Gastrocnemius medialis (tissue), 4 donors: ENCODE results near the gene OR3A3. TPM values are rescaled to one million over a fixed set of nuclear protein-coding genes. Genes with fewer than 3 reads are reported as not detected.
"Not testable (repeated sequence)": the region's sequence is repeated elsewhere in the genome, so short reads cannot be mapped to it uniquely, and the experiment has no call there.

Experiments used
- ATAC-seq, 2 donors: fragments of 150-250 bp; one replicate each; pipeline ENCODE4 v1.9.1; 2016
- DNase-seq, 2 donors: peaks; one replicate each; pipeline ENCODE4 v3.0.0-alpha.2; 2019
- H3K27ac ChIP-seq, 4 donors: fragments of 200-600 bp; sonication (generic); 1 replicate in 1 of 4; 2 replicates in 3 of 4; pipeline ENCODE4 v1.5.1; 2016 to 2018; ENCODE audit warnings: mild to moderate bottlenecking in 2 of 4, moderate library complexity in 1 of 4
- H3K27me3 ChIP-seq, 3 donors: fragments of 200-600 bp; sonication (generic) in 2 of 3; 1 replicate in 1 of 3; 2 replicates in 2 of 3; pipeline versions ENCODE4 v1.5.1 to v1.6.0; 2016 to 2019; ENCODE audit warnings: mild to moderate bottlenecking in 1 of 3, moderate library complexity in 1 of 3
- H3K36me3 ChIP-seq, 2 donors: fragments of 200-600 bp; sonication (generic) in 1 of 2; one replicate each; pipeline ENCODE4 v1.5.1; 2017 to 2018
- H3K4me1 ChIP-seq, 2 donors: fragments of 200-600 bp; sonication (generic) in 1 of 2; one replicate each; pipeline ENCODE4 v1.5.1; 2016 to 2017; ENCODE audit warnings: mild to moderate bottlenecking in 2 of 2
- H3K4me3 ChIP-seq, 4 donors: fragments of 200-600 bp; sonication (generic) in 3 of 4; 1 replicate in 1 of 4; 2 replicates in 3 of 4; pipeline ENCODE4 v1.5.1; 2016 to 2019; ENCODE audit warnings: mild to moderate bottlenecking in 2 of 4
- H3K9me3 ChIP-seq, 3 donors: fragments of 200-600 bp; sonication (generic) in 2 of 3; 1 replicate in 1 of 3; 2 replicates in 2 of 3; pipeline ENCODE4 v1.5.1; 2016 to 2019
- CTCF ChIP-seq, 5 experiments: fragments of 450-650 bp in 3 of 5; fragments of 200-600 bp in 2 of 5; sonication (generic) in 2 of 5; IDR thresholded peaks in 4 of 5; conservative IDR thresholded peaks in 1 of 5; 1 replicate in 4 of 5; 2 replicates in 1 of 5; pipeline ENCODE4 v1.5.1; 2016 to 2019; ENCODE audit warnings: antibody characterized with exemption in 5 of 5, mild to moderate bottlenecking in 3 of 5, moderate library complexity in 3 of 5
- POLR2A ChIP-seq, 2 donors: fragments of 450-650 bp; IDR thresholded peaks; one replicate each; pipeline ENCODE4 v1.6.1; 2017; ENCODE audit warnings: antibody characterized with exemption in 2 of 2, mild to moderate bottlenecking in 2 of 2, moderate library complexity in 2 of 2
- in situ Hi-C, 4 donors: fragments of 200-750 bp; cut with MboI; loops; one replicate each; pipeline versions ENCODE4 v1.15.0 to v1.8.0; 2017; ENCODE audit warnings: low sequenced_read_pairs in 4 of 4
- intact Hi-C: fragments of 100-400 bp; cut with DNase I; formaldehyde crosslinking; loops from one replicate; pipeline ENCODE4 v1.15.1; 2023; ENCODE audit warnings: low total_unique reads
- total RNA-seq, 4 donors: library from RNA; depleted of rRNA; stranded (reverse); fragments of >200 nt; gene quantifications; one replicate each; pipeline versions ENCODE4 v1.1.0 to v1.2.3, GENCODE V29; 2016

OR3A3 gene
- total RNA-seq, 4 donors from 2014 or later, result not detected

- Histone ChIP-seq H3K4me3 (no peak overlapping the region), H3K27me3 (peaks cover 7 to 15% (median 13%) of the 10 kb centered on the region in 3 donors), H3K4me1 (no peaks in the 10 kb centered on the region), H3K27ac (no peak overlapping the region), H3K9me3 (no peaks in the 10 kb centered on the region), H3K36me3 (no peaks in the 10 kb centered on the region)
- ATAC-seq, result no peak
- in situ Hi-C loops (no loop called here), intact Hi-C loops (no loop called here)
- TF ChIP-seq CTCF (IDR thresholded peaks at IDR 0.05 in 4 of 5, conservative IDR thresholded peaks at IDR 0.05 in 1 of 5) (no peak), POLR2A (IDR thresholded peaks at IDR 0.05) (no peak)
- no peak for DNase-seq
Measured at GRCh38 chr17:3389791-3390190, 21.4 kb upstream of the OR3A3 start.

GRCh38 chr17:3397801-3398200 lies 13.4 kb upstream of the OR3A3 start:
- intact Hi-C loops, result not testable (repeated sequence)

GRCh38 chr17:3398310-3398709 lies 12.9 kb upstream of the OR3A3 start, which contains the start of gene OR1E1:
Gene OR1E1, minus strand, starts transcription at chr17:3398410. Its CDS starts 0 bp downstream, at chr17:3398410.
- TF ChIP-seq POLR2A (IDR thresholded peaks at IDR 0.05), result no peak
- TF ChIP-seq CTCF (IDR thresholded peaks at IDR 0.05 in 4 of 5, conservative IDR thresholded peaks at IDR 0.05 in 1 of 5), result no peak
- intact Hi-C loops, result no loop called here

More at GRCh38 chr17:3397801-3398200, 13.4 kb upstream of the OR3A3 start:
- H3K9me3 ChIP-seq, ATAC-seq, in situ Hi-C loops, DNase-seq, H3K27ac ChIP-seq, H3K36me3 ChIP-seq, H3K4me3 ChIP-seq, H3K4me1 ChIP-seq, H3K27me3 ChIP-seq: not testable (repeated sequence)

GRCh38 chr17:3400055-3400454 lies 11.1 kb upstream of the OR3A3 start:
- intact Hi-C loops (no loop called here), in situ Hi-C loops (no loop called here)
- H3K27me3 ChIP-seq, result no peaks in the 10 kb centered on the region
- TF ChIP-seq CTCF (IDR thresholded peaks at IDR 0.05 in 4 of 5, conservative IDR thresholded peaks at IDR 0.05 in 1 of 5), result no peak
- no peak for TF ChIP-seq POLR2A (IDR thresholded peaks at IDR 0.05)
- no peak for ATAC-seq
- DNase-seq, result no peak
- H3K27ac ChIP-seq, result no peak overlapping the region
- H3K4me1 ChIP-seq, result no peaks in the 10 kb centered on the region
- H3K9me3 ChIP-seq, result no peaks in the 10 kb centered on the region
- no peaks in the 10 kb centered on the region for H3K36me3 ChIP-seq
- no peak overlapping the region for H3K4me3 ChIP-seq

More at GRCh38 chr17:3398310-3398709, 12.9 kb upstream of the OR3A3 start, which contains the start of gene OR1E1:
- no peak within 1 kb of the TSS for H3K27ac ChIP-seq
- no peaks in the 10 kb centered on the region for H3K27me3 ChIP-seq
- no peak for ATAC-seq
- no peaks in the 10 kb centered on the region for H3K4me1 ChIP-seq
- no peaks in the 10 kb centered on the region for H3K36me3 ChIP-seq
- no peak for DNase-seq
- in situ Hi-C loops, result no loop called here
- H3K9me3 ChIP-seq, result no peaks in the 10 kb centered on the region
- no peak within 1 kb of the TSS for H3K4me3 ChIP-seq

- ATAC-seq, result no peak
- H3K4me3 ChIP-seq, result no peak overlapping the region
- no peak overlapping the region for H3K27ac ChIP-seq
- no peaks in the 10 kb centered on the region for H3K27me3 ChIP-seq
- DNase-seq, result no peak
- H3K9me3 ChIP-seq, result no peaks in the 10 kb centered on the region
- in situ Hi-C loops, result no loop called here
- H3K4me1 ChIP-seq, result no peaks in the 10 kb centered on the region
- intact Hi-C loops, result no loop called here
- H3K36me3 ChIP-seq, result no peaks in the 10 kb centered on the region
- TF ChIP-seq POLR2A (IDR thresholded peaks at IDR 0.05) (no peak), CTCF (IDR thresholded peaks at IDR 0.05 in 4 of 5, conservative IDR thresholded peaks at IDR 0.05 in 1 of 5) (no peak)
Measured at GRCh38 chr17:3401786-3402185, 9.4 kb upstream of the OR3A3 start.

GRCh38 chr17:3403856-3404255 lies 7.3 kb upstream of the OR3A3 start:
- ATAC-seq, H3K27ac ChIP-seq, H3K36me3 ChIP-seq, H3K9me3 ChIP-seq, DNase-seq, H3K27me3 ChIP-seq, intact Hi-C loops, H3K4me1 ChIP-seq, in situ Hi-C loops, H3K4me3 ChIP-seq: not testable (repeated sequence)

- H3K9me3 ChIP-seq, H3K4me3 ChIP-seq, H3K27me3 ChIP-seq, in situ Hi-C loops, DNase-seq, H3K4me1 ChIP-seq, intact Hi-C loops, H3K27ac ChIP-seq, H3K36me3 ChIP-seq, ATAC-seq: not testable (repeated sequence)
Measured at GRCh38 chr17:3412216-3412615, 1.0 kb downstream of the OR3A3 start.
